SK-N-MC (cell line): ENCODE data around the gene CLRN3.

Source experiments
- EZH2 ChIP-seq: fragments of 200-600 bp; sonication (generic); IDR thresholded peaks from one replicate; pipeline ENCODE4 v1.6.1; 2017; ENCODE audit warnings: antibody characterized with exemption
- FOXP2 ChIP-seq: optimal IDR thresholded peaks from 2 replicates; pipeline ENCODE3; 2011; ENCODE audit warnings: mild to moderate bottlenecking, moderate library complexity; ENCODE audit not compliant: insufficient read depth; ENCODE audit errors: extremely low read length, control extremely low read depth
- POLR2AphosphoS5 ChIP-seq: IDR thresholded peaks from 2 replicates; pipeline ENCODE4 v1.6.1; 2012; ENCODE audit warnings: mild to moderate bottlenecking, low read depth, low read length, borderline replicate concordance

DNA sequence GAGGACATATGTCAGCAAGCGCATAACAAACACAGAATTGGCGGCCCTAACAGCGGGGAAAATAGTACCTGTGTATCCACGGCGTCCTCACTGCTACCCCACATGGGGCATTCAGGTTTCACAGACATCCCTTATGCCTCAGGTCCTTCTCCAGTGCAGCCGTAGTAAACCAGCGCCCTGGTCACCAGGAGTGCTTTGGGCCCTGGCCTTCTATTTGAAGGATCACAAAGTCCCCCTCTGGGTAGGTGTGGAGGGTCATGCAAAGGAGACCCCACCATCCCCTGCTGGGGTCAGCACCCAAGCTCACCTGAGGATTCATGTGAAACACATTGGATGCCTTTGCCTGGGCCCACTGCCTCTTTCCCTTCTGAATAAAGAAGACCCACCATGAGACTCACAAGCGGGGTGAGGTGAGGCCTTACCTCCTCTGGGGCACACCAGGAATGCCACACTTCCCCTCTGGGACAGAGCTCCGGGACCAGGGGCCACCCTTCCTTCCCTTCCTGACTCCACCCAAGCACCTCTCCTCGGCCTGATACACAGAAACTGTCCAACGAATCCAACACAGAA lies 18.8 kb downstream of the CLRN3 start:
- no peak for TF ChIP-seq EZH2
- no peak for TF ChIP-seq POLR2AphosphoS5
- no peak for TF ChIP-seq FOXP2
